K562 (cell line): ENCODE measurements around the gene LRRC25. TPM values are rescaled to one million over a fixed set of nuclear protein-coding genes. Genes with fewer than 3 reads are reported as not detected.

Source experiments
- ARID1B ChIP-seq: fragments of 450-650 bp; IDR thresholded peaks from 2 replicates; pipeline ENCODE4 v1.6.1; 2016; ENCODE audit warnings: antibody characterized with exemption, mild to moderate bottlenecking, inconsistent platforms
- ATF7 ChIP-seq: fragments of 450-650 bp; IDR thresholded peaks from 2 replicates; pipeline ENCODE4 v1.7.1; 2014; ENCODE audit warnings: mild to moderate bottlenecking, moderate library complexity
- CBFA2T2 ChIP-seq: fragments of 450-650 bp; conservative IDR thresholded peaks from 2 replicates; pipeline ENCODE4 v1.6.1; 2017; ENCODE audit warnings: mild to moderate bottlenecking
- CBFA2T3 ChIP-seq: fragments of 450-650 bp; IDR thresholded peaks from 2 replicates; pipeline ENCODE4 v1.6.1; 2017
- CTBP1 ChIP-seq: fragments of 450-650 bp; IDR thresholded peaks from 2 replicates; pipeline ENCODE4 v1.6.1; 2016; ENCODE audit warnings: borderline replicate concordance
- DPF2 ChIP-seq: fragments of 450-650 bp; IDR thresholded peaks from 2 replicates; pipeline ENCODE4 v1.6.1; 2016
- EGR1 ChIP-seq: fragments of 450-650 bp; conservative IDR thresholded peaks from 2 replicates; pipeline ENCODE4 v1.6.1; 2017; ENCODE audit warnings: mild to moderate bottlenecking
- FOSL1 ChIP-seq: fragments of 200-800 bp; sonication (Bioruptor generic); conservative IDR thresholded peaks from 2 replicates; pipeline ENCODE4 v1.6.1; 2016; ENCODE audit warnings: missing genetic modification characterization, missing compliant biosample characterization
- KDM1A ChIP-seq, 2 experiments: fragments of 450-650 bp; IDR thresholded peaks; 2 replicates each; pipeline ENCODE4 v1.6.1; 2016; ENCODE audit warnings: mild to moderate bottlenecking in 2 of 2
- MEIS2 ChIP-seq: fragments of 450-650 bp; IDR thresholded peaks from 2 replicates; pipeline ENCODE4 v1.6.1; 2014; ENCODE audit warnings: mild to moderate bottlenecking; ENCODE audit not compliant: partially characterized antibody
- MYC ChIP-seq, 2 experiments: fragments of 250-450 bp in 1 of 2; sonication (Bioruptor Pico) in 1 of 2; IDR thresholded peaks; 2 replicates each; pipeline versions ENCODE4 v1.5.1 to v1.6.1; 2012 to 2021; ENCODE audit warnings: low read depth in 2 of 2, borderline replicate concordance in 1 of 2, improper control_type of control experiment in 1 of 2, low read length in 1 of 2, mild to moderate bottlenecking in 1 of 2, moderate library complexity in 1 of 2
- NRF1 ChIP-seq, 2 experiments: fragments of 450-650 bp; IDR thresholded peaks in 1 of 2; conservative IDR thresholded peaks in 1 of 2; 2 replicates each; pipeline ENCODE4 v1.6.1; 2014; ENCODE audit warnings: mild to moderate bottlenecking in 2 of 2
- POLR2G ChIP-seq: fragments of 200-400 bp; formaldehyde crosslinking; IDR thresholded peaks from 2 replicates; pipeline ENCODE4 v1.6.1; 2017; ENCODE audit warnings: low read depth, mild to moderate bottlenecking, antibody characterized with exemption, low read length, moderate library complexity
- RUNX1 ChIP-seq: sonication (generic); IDR thresholded peaks from 2 replicates; pipeline ENCODE4 v1.6.1; 2016; ENCODE audit warnings: antibody characterized with exemption, low read depth
- SMARCE1 ChIP-seq: fragments of 450-650 bp; IDR thresholded peaks from 2 replicates; pipeline ENCODE4 v1.7.1; 2016; ENCODE audit warnings: mild to moderate bottlenecking
- SOX6 ChIP-seq: fragments of 450-650 bp; IDR thresholded peaks from 2 replicates; pipeline ENCODE4 v1.6.1; 2014; ENCODE audit warnings: mild to moderate bottlenecking
- SREBF1 ChIP-seq: fragments of 150-350 bp; IDR thresholded peaks from 2 replicates; pipeline ENCODE4 v1.6.1; 2014; ENCODE audit warnings: antibody characterized with exemption, low read depth, low read length, borderline replicate concordance
- ZBTB1 ChIP-seq: sonication (generic); formaldehyde crosslinking; IDR thresholded peaks from 2 replicates; pipeline ENCODE4 v1.8.1; 2023; ENCODE audit warnings: missing genetic modification reagents, low read depth, mild to moderate bottlenecking, borderline replicate concordance
- ZBTB17 ChIP-seq: fragments of 450-650 bp; formaldehyde crosslinking; IDR thresholded peaks from 2 replicates; pipeline ENCODE4 v1.4.0; 2020; ENCODE audit warnings: mild to moderate bottlenecking
- ZNF121 ChIP-seq: sonication (generic); formaldehyde crosslinking; conservative IDR thresholded peaks from 2 replicates; pipeline ENCODE4 v1.8.0; 2022; ENCODE audit warnings: missing genetic modification reagents
- polyA plus RNA-seq, 8 experiments: library from polyadenylated mRNA; depleted of rRNA in 4 of 8; stranded (reverse) in 5 of 8; unstranded in 3 of 8; fragments of >200 nt; fragmentation: Nextera tagmentation in 2 of 8; fragmentation: Illumina TruSeq in 1 of 8; extraction: Ambion mirVana in 2 of 8; extraction: Trizol in 1 of 8; gene quantifications; 2 replicates each; pipeline versions ENCODE4 v1.2.1 to v1.2.3, GENCODE V29; 2011 to 2014; ENCODE audit warnings: inconsistent platforms in 1 of 8, missing spikeins in 1 of 8
- total RNA-seq, 7 experiments: library from RNA; depleted of rRNA in 6 of 7; stranded (reverse); fragments of >200 nt in 6 of 7; fragmentation: Illumina TruSeq in 2 of 7; extraction: Trizol in 2 of 7; gene quantifications; 2 replicates each; pipeline versions ENCODE4 v1.2.1 to v1.2.3, GENCODE V29; 2011 to 2021; ENCODE audit warnings: low replicate concordance in 1 of 7
- TF ChIP-seq, protein P1 (sequence below): fragments of 450-650 bp; IDR thresholded peaks from 2 replicates; pipeline ENCODE4 v1.6.1; 2018; ENCODE audit not compliant: partially characterized antibody
- TF ChIP-seq, protein P2 (sequence below), 2 experiments: fragments of 450-650 bp in 1 of 2; sonication (generic) in 1 of 2; formaldehyde crosslinking in 1 of 2; IDR thresholded peaks in 1 of 2; conservative IDR thresholded peaks in 1 of 2; 2 replicates each; pipeline versions ENCODE4 v1.6.1 to v1.8.1; 2016 to 2023; ENCODE audit warnings: mild to moderate bottlenecking in 2 of 2, moderate library complexity in 2 of 2, inconsistent platforms in 1 of 2, missing genetic modification reagents in 1 of 2
- TF ChIP-seq, protein P3 (sequence below): fragments of 200-800 bp; sonication (Bioruptor generic); IDR thresholded peaks from 2 replicates; pipeline ENCODE4 v1.6.1; 2017; ENCODE audit warnings: missing genetic modification characterization, missing compliant biosample characterization

LRRC25 gene
- total and polyA plus RNA-seq, 9 of the 15 experiments (the other 6 are each of a cell fraction or from before 2014, with no cell fraction given) = 0.07 to 0.36 (median 0.10) TPM; not detected in 3

DNA sequence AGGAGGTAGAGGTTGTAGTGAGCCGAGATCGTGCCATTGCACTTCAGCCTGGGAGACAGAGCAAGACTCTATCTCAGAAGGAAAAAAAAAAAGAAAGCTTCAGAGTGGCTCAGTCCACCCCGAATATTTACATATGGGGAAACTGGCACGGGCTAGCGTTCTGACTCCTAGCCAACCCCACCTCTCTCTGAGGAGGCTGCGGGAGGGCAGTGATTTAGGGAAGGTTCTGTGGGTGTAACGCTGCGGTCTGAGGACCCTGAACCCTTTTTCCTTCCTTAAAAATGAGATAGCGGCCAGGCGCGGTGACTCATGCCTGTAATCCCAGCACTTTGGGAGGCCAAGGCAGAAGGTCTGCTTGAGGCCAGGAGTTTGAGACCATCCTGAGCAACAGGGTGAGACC, 5.0 kb downstream of the LRRC25 start (continued):
- TF ChIP-seq ZBTB17 (CRISPR knock-in tag) (no peak), ZBTB1 (CRISPR knock-in tag) (peak; percentile 28; the same call in 1 of the 2 replicates), SOX6 (peak; percentile 28; the same call in 1 of the 2 replicates), CTBP1 (peak; percentile 18; the same call in 1 of the 2 replicates), DPF2 (peak; percentile 81), FOSL1 (tag) (peak; percentile 94), ARID1B (peak; percentile 75), CBFA2T2 (0 out of 2 replicates have a peak, but pooled peaks have one; percentile 20), MYC (IDR thresholded peaks at IDR 0.05; ENCODE audit: low read depth, low read length) (0 out of 2 replicates have a peak, but pooled peaks have one; percentile 13), MYC (CRISPR knock-in tag; IDR thresholded peaks at IDR 0.05; ENCODE audit: borderline replicate concordance, low read depth) (no peak), POLR2G (no peak), EGR1 (0 out of 2 replicates have a peak, but pooled peaks have one; percentile 10), SMARCE1 (peak; percentile 81), ZNF121 (CRISPR knock-in tag) (no peak), MEIS2 (no peak), CBFA2T3 (peak; percentile 66), KDM1A (IDR thresholded peaks at IDR 0.05) (peak; percentile 95), ATF7 (peak; percentile 51; the same call in 1 of the 2 replicates), NRF1 (conservative IDR thresholded peaks at IDR 0.05 in 1 of 2, IDR thresholded peaks at IDR 0.05 in 1 of 2) (no peak), SREBF1 (no peak), RUNX1 (peak; percentile 65; the same call in 1 of the 2 replicates)
- TF ChIP-seq, protein P1, sequence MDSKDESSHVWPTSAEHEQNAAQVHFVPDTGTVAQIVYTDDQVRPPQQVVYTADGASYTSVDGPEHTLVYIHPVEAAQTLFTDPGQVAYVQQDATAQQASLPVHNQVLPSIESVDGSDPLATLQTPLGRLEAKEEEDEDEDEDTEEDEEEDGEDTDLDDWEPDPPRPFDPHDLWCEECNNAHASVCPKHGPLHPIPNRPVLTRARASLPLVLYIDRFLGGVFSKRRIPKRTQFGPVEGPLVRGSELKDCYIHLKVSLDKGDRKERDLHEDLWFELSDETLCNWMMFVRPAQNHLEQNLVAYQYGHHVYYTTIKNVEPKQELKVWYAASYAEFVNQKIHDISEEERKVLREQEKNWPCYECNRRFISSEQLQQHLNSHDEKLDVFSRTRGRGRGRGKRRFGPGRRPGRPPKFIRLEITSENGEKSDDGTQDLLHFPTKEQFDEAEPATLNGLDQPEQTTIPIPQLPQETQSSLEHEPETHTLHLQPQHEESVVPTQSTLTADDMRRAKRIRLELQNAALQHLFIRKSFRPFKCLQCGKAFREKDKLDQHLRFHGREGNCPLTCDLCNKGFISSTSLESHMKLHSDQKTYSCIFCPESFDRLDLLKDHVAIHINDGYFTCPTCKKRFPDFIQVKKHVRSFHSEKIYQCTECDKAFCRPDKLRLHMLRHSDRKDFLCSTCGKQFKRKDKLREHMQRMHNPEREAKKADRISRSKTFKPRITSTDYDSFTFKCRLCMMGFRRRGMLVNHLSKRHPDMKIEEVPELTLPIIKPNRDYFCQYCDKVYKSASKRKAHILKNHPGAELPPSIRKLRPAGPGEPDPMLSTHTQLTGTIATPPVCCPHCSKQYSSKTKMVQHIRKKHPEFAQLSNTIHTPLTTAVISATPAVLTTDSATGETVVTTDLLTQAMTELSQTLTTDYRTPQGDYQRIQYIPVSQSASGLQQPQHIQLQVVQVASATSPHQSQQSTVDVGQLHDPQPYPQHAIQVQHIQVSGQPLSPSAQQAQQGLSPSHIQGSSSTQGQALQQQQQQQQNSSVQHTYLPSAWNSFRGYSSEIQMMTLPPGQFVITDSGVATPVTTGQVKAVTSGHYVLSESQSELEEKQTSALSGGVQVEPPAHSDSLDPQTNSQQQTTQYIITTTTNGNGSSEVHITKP = peak; percentile 48
- TF ChIP-seq, protein P2, sequence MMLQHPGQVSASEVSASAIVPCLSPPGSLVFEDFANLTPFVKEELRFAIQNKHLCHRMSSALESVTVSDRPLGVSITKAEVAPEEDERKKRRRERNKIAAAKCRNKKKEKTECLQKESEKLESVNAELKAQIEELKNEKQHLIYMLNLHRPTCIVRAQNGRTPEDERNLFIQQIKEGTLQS (IDR thresholded peaks at IDR 0.05) = peak; percentile 92
- TF ChIP-seq, protein P2 (CRISPR knock-in tag; conservative IDR thresholded peaks at IDR 0.05) = no peak; the same call in 1 of the 2 replicates
- TF ChIP-seq, protein P3, sequence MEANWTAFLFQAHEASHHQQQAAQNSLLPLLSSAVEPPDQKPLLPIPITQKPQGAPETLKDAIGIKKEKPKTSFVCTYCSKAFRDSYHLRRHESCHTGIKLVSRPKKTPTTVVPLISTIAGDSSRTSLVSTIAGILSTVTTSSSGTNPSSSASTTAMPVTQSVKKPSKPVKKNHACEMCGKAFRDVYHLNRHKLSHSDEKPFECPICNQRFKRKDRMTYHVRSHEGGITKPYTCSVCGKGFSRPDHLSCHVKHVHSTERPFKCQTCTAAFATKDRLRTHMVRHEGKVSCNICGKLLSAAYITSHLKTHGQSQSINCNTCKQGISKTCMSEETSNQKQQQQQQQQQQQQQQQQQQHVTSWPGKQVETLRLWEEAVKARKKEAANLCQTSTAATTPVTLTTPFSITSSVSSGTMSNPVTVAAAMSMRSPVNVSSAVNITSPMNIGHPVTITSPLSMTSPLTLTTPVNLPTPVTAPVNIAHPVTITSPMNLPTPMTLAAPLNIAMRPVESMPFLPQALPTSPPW (CRISPR knock-in tag) = peak; percentile 18; the same call in 1 of the 2 replicates
